Measurements from ENCODE around the gene MRPS2. TPM values are rescaled to one million over a fixed set of nuclear protein-coding genes. Genes with fewer than 3 reads are reported as not detected.
"Not testable (repeated sequence)": the region's sequence is repeated elsewhere in the genome, so short reads cannot be mapped to it uniquely, and the experiment has no call there.

Gene MRPS2
- total RNA-seq, 4 donors from 2014 or later, result 26.0 to 101 (median 53.6) TPM

GRCh38 chr9:135455401-135456030 lies 45.0 kb upstream of the MRPS2 start:
- 75 to 78% methylated on average over 7 to 23 of the region's 23 CpGs for WGBS, 2 donors (ENCODE audit: low coverage in 1 of 2)
- no peaks in the 10 kb centered on the region for H3K36me3 ChIP-seq
- H3K4me3 ChIP-seq, result no peak overlapping the region
- intact Hi-C loops (cut with DNase I; ENCODE audit: low total_unique reads), result no loop called here
- no peak overlapping the region for H3K27ac ChIP-seq
- no peaks in the 10 kb centered on the region for H3K9me3 ChIP-seq
- no peak for TF ChIP-seq POLR2AphosphoS5 (IDR thresholded peaks at IDR 0.05)
- TF ChIP-seq EP300 (IDR thresholded peaks at IDR 0.05; ENCODE audit: low read depth), result no peak
- TF ChIP-seq POLR2A (IDR thresholded peaks at IDR 0.05), result no peak
- TF ChIP-seq CTCF (IDR thresholded peaks at IDR 0.05), result no peak
- in situ Hi-C loops (cut with MboI; ENCODE audit: low pct_ligation_motif_present in 1 of 4, low pct_unique_long_range_greater_than_20kb in 1 of 4, low sequenced_read_pairs in 3 of 4), result no loop called here
- DNase-seq, result no peak
- H3K4me1 ChIP-seq, result no peaks in the 10 kb centered on the region
- H3K27me3 ChIP-seq, result peaks cover 5% of the 10 kb centered on the region

- Histone ChIP-seq H3K9me3 (no peaks in the 10 kb centered on the region), H3K36me3 (no peaks in the 10 kb centered on the region), H3K4me3 (no peak overlapping the region), H3K27ac (no peak overlapping the region), H3K4me1 (no peaks in the 10 kb centered on the region), H3K27me3 (peaks cover 5% of the 10 kb centered on the region)
- intact Hi-C loops (cut with DNase I; ENCODE audit: low total_unique reads) (no loop called here), in situ Hi-C loops (cut with MboI; ENCODE audit: low pct_ligation_motif_present in 1 of 4, low pct_unique_long_range_greater_than_20kb in 1 of 4, low sequenced_read_pairs in 3 of 4) (no loop called here)
- no peak for DNase-seq
- 40 to 75% methylated on average over 2 to 19 of the region's 19 CpGs for WGBS, 2 donors (ENCODE audit: low coverage in 1 of 2)
- TF ChIP-seq CTCF (IDR thresholded peaks at IDR 0.05) (no peak), POLR2AphosphoS5 (IDR thresholded peaks at IDR 0.05) (no peak), POLR2A (IDR thresholded peaks at IDR 0.05) (no peak), EP300 (IDR thresholded peaks at IDR 0.05; ENCODE audit: low read depth) (no peak)
These were observed 43.9 kb upstream of the MRPS2 start for GRCh38 chr9:135456436-135457104.

GRCh38 chr9:135458478-135458877 lies 42.0 kb upstream of the MRPS2 start:
- in situ Hi-C loops (cut with MboI; ENCODE audit: low pct_ligation_motif_present in 1 of 4, low pct_unique_long_range_greater_than_20kb in 1 of 4, low sequenced_read_pairs in 3 of 4); H3K27me3 ChIP-seq; H3K4me1 ChIP-seq; H3K9me3 ChIP-seq; DNase-seq; H3K36me3 ChIP-seq; H3K4me3 ChIP-seq; intact Hi-C loops (cut with DNase I; ENCODE audit: low total_unique reads); H3K27ac ChIP-seq: not testable (repeated sequence)
- 90 to 95% methylated on average over 5 of the region's 5 CpGs for WGBS, 2 donors (ENCODE audit: low coverage in 1 of 2)

- intact Hi-C loops (cut with DNase I; ENCODE audit: low total_unique reads) (no loop called here), in situ Hi-C loops (cut with MboI; ENCODE audit: low pct_ligation_motif_present in 1 of 4, low pct_unique_long_range_greater_than_20kb in 1 of 4, low sequenced_read_pairs in 3 of 4) (no loop called here)
- Histone ChIP-seq H3K4me1 (no peaks in the 10 kb centered on the region), H3K9me3 (no peaks in the 10 kb centered on the region), H3K36me3 (no peaks in the 10 kb centered on the region), H3K4me3 (no peak overlapping the region), H3K27me3 (no peaks in the 10 kb centered on the region), H3K27ac (no peak overlapping the region)
- no peak for TF ChIP-seq CTCF (IDR thresholded peaks at IDR 0.05)
- no peak for TF ChIP-seq EP300 (IDR thresholded peaks at IDR 0.05; ENCODE audit: low read depth)
- TF ChIP-seq POLR2A (IDR thresholded peaks at IDR 0.05), result no peak
- TF ChIP-seq POLR2AphosphoS5 (IDR thresholded peaks at IDR 0.05), result no peak
- whole genome bisulfite sequencing, 2 donors (ENCODE audit: low coverage in 1 of 2), result 83% methylated on average over 7 to 11 of the region's 11 CpGs
- no peak for DNase-seq
These were observed 38.5 kb upstream of the MRPS2 start for GRCh38 chr9:135461936-135462335.
